ENCODE measurements around the gene CDC42.
A peak's percentile ranks its signal among the peaks of the same experiment; 100 is the strongest.

Gene CDC42

DNA sequence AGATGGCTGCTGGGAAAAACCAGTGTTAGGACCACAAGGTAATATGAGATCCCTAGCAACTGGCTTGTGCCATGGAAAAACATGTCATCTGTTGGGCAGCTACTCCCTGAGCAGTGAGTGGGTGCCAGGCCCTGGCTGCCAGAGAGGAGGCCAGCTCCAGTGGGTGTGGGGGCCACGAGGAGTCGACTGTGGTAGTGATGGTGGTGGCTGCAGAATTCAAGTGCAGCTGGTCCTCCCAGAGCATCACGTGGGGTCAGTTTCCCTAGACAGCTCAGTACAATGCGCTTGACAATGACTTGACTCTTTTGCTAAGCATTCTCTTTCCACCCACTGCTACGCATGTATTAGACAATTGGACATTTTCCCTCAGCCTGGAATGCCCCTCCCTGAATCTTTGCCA lies 14.5 kb upstream of the CDC42 start:
- DNase-seq: no peak

DNA sequence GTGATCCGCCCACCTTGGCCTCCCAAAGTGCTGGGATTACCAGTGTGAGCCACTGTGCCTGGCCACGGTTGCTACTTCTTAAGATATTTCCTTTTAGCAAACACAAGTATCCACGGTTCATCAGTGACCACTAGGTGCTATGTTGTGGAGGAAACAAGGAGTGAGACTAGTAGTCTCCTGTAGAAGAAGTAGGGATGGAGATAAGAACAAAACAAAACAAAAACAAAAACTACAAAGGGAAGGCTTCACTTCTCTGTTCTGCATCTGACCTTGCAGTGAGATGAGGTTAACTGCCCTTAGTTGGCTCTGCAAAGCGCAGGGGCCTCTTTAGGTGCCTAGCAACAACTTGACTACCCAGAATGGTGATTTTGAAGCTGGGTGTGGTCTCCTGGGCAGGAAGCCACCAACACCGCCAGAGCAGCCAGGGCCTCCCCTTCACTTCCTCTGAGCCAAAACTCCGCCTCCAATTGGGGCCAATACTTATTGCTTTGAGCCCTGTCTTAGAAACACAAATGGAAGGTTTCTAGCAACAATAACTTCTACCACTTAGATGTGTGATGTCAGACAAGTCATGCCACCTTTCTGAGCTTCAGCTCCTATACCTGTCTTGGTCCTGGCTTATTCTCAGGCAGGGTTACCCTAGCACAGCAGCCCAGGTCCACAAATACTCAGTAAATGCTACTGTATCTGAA lies 12.8 kb upstream of the CDC42 start:
- peak; percentile 79 to 82 for DNase-seq

- no peak for DNase-seq
Observed at GRCh38 chr1:22040286-22040623, 12.3 kb upstream of the CDC42 start.

DNA sequence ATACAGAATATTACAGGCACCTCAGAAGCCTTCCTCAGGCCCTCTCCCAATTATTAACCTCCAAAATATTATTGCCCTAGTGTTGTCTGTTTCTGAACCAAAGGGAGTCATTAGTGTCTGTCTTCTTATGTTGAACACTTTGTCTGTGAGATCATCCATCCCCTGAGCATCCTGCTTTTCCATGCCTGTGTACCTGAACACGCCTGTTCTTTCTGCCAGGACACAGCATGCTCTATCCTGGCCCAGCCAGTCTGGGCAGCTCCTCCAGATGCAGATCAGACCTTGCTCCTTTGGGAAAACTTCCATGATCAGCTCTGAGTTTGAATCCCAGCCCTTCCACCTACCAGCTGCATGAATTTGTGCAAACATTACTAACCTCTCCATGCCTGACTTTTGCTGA lies 11.0 kb upstream of the CDC42 start:
- DNase-seq: no peak

- no peak for DNase-seq
Observed at GRCh38 chr1:22043198-22043769, 9.2 kb upstream of the CDC42 start.

GRCh38 chr1:22044690-22045420 lies 7.7 kb upstream of the CDC42 start:
- no peak for DNase-seq

DNA sequence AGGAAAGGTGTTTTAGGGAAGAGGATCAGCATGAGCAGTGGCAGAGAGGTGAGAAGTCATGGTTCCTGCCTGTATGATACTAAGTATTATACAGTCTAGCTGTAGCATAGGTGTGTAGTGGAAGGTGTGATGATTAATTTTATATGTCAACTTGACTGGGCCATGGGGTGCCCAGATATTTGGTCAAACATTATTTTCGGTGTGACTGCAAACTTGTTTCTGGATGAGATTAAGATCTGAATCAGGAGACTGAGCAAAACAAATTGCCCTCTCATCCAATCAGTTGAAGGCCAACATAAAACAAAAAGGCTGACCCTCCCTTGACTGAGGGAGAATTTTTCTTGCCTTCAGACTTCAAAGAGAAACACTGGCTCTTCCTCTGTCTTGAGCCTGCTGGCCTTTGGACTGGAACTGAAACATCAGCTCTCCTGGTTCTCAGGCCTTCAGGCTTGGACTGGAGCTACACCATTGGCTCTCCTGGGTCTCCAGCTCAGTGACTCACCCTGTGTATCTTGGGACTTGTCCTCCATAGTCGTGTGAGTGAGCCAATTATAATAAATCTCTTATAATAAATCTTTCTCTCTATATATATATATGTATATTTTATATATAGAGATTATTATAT lies 6.8 kb upstream of the CDC42 start:
- DNase-seq: no peak

DNA sequence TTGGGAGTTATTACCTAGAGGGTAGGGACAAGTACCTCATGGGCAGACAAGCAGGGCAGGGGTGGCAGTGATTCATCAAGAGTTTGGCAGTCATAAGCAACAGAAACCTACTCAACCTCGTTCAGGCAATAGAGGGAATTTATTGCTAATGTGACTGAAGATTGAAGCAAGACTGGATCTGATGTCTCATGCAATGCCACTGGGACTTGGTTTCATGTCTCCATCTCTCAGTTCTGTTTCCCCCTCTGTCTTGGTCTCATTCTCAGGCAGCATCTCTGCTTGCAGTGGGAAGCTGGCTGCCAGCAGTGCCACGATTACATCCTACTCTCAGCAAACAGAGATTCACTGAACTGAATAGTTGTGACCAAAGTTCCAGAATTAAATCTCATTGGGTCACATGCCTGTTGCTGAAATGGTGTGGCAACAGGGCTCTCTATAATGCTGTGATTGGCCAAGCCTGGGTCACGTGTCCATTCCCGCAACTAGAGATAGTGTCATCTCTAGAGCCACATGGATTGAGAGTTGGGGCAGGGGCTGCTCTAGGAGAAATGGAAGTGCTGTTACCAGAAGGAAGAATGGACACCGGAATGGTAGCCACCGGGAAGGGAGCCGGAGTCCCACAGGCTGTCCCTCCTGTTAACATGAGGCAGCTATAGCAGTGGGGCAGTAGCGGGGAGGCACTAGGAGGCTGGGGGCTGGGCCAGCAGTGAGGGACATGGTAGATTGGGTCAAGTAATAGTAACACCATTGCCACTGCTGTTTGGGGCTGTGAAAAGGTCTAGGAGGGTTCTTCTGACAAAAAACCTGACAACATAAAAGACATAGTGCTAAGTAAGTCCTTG lies 3.9 kb upstream of the CDC42 start:
- peak; percentile 20 to 27 for DNase-seq

- DNase-seq: no peak
Observed at GRCh38 chr1:22050330-22050729, 2.2 kb upstream of the CDC42 start.

DNA sequence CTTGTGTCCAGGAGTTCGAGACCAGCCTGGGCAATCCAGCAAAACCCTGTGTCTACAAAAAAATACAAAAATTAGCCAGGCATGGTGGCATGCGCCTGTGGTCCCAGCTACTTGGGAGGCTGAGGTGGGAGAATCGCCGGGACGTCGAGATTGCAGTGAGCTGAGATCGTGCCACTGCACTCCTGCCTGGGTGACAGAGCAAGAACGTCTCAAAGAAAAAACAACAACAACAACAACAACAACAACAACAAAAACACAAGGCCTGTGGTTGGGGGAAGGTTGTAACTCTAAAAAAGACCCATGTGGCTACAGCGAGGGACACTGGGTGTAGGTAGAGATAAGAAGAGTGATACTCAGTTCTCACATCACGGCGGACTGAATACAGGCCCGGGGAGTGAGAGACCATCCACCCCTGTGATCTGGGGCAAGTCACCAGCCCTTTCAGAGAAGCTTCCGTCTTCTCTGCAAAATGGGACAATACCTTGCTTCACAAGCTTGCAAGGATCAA lies 848 bp upstream of the CDC42 start:
- DNase-seq: no peak

DNA sequence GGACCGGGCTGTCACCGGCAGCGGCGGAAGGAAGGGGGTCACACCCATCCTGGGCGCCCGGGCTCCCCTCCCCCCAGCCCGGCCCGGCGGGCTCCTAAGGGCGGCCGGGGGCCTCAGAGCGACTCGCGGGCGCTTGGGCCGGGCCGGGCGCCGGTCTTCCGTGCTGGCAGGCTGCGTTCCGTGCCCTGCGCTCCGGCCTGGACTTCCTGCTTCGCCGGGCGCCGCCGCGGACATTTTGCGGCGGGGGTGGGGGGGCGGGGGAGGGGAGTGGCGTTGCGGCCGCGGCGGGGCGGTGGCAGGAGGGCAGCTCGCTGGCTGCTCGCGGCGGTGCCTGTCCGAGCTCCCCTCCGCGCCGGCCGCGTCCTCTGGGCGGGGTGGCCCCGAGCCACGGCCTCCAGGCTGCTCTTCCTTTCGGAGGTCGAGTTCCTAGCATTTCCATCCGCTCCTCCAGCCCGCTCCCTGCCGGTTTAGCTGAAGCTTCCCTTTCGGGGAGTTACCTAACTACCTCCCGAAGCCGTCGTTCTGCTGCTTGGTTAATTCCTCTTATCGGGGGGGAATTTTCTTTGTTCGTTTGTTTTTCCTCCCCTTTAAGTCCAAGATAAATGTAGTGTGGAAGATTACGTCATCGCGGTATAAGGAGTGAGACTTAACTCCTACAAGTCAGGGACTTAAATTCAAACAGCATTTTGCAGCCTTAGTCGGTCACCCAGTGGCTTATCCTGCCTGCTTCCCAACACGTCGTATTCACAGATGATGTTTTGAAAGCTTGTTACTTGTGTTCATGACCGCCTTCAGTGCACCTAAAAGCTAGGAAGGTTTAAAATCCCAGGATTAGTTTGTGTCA lies 730 bp downstream of the CDC42 start:
- DNase-seq: peak; percentile 32 to 50

DNA sequence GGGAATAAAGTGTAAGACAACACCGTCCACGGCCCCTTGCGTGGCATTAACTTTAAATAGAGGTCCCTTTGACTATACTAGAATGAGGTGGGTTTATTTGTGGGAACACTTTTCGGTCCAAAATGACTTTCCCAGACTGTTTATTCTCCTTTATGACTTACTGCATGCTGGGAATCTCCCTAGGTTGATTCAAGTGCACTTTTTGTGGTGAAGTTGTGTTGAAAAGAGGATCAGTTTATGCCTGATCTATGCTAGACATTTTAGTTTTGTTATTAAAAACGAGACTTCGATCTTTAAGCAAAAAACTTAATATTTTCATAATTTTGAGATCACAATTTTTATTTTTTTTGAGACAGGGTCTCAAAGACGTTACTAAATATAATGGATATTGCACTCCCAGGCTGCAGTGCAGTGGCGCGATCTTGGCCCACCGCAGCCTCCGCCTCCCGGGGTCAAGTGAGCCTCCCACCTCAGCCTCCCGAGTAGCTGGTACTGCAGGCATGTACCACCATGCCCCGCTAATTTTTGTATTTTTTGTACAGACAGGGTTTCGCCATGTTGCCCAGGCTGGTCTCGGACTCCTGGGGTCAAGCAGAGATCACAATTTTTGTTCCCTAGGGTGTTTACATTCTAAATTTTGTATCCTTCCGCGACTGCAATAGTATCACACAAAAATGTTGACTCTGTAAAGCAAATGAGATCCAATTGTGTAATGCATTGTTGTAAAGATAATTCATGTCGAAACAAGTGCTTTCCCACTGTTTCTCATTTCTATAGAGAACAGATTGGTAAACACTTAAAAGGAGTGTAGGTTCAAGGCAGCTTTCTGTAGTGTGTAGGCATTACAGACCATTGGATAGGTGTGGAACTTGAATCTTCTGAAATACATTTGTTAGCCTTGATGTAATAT lies 1.6 kb downstream of the CDC42 start:
- no peak for DNase-seq

DNA sequence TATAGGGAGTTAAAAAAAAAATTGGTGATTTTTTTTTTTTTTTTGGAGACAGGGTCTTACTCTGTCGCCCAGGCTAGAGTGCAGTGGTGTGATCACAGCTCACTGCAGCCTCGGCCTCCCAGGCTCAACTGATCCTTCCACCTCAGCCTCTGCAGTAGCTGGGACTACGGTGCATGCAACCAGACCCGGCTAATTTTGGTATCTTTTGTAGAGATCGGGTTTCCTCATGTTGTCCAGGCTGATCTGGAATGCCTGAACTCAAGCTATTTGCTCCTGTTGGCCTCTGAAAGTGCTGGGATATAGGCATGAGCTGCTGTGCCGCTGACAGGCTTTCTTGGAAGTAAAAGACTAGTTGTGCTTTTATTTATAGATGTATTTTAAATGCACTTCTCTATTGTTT lies 3.0 kb downstream of the CDC42 start:
- no peak for DNase-seq

GRCh38 chr1:22056043-22056442 lies 3.5 kb downstream of the CDC42 start:
- no peak for DNase-seq

GRCh38 chr1:22056936-22057335 lies 4.4 kb downstream of the CDC42 start:
- no peak for DNase-seq

- DNase-seq: no peak
Observed at GRCh38 chr1:22057861-22058260, 5.4 kb downstream of the CDC42 start.

DNA sequence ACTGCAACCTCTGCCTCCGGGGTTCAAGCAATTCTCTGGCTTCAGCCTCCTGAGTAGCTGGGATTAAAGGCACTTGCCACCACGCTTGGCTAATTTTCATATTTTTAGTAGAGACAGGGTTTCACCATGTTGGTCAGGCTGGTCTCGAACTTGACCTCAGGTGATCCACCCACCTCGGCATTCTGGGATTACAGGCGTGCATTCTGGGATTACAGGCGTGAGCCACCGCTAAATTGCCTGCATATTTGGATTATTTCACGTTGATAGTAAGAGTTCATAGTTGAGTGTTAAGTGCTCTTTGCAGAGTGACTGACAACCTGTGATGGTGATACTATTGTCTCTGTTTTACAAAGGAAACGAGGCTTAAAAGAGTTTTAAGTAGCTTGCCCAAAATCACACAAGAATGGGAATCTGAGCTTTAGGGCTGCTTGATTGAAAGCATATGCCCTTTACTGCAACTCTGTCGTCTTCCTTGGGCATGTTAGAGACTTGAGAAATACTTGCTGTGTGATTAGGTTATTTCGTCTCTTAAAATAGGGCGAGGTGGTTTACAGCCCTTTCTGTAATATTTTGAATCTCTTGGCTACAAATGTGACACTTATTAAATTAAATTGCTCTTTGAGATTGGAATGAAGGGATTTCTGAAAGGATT lies 12.4 kb downstream of the CDC42 start:
- DNase-seq: no peak

GRCh38 chr1:22071511-22071910 lies 19.0 kb downstream of the CDC42 start:
- DNase-seq: no peak

DNA sequence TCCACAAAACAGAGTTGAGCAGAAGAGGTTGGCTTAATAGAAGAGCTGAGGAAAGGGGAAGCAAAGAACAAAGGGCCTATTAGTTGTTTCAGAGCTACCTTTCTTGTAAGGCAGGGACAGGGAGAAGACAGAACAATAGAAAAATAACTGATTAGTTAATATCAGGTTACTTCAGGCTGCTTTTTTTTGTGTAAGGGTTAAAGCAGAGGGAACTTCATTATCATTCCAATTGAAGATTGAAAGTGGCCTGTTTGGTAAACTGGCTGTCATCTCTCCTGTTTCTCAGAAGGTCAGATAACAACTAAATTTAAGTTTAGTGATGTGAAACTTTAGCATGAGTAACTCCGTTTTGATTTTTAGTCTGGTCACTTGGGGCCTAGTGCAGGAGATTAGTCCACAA lies 22.3 kb downstream of the CDC42 start:
- DNase-seq: no peak

DNA sequence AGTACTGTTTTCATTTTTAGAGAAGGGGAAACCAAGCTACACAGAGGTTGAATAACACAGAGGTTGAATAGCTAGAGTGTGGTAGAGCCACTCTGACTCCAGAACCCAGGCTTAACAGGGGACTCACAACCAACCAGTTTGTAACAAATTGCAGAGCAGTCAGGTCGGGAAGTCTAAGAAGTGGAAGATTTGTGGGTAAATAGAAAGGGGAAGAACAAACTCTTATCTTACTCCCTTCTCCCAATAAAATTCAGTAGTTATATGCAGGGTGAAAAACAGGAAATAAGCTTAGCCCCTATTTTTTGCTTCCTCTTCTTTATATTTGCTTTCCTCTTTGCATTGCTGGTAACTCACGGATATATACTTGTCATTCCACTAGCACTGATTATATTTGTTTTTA lies 23.2 kb downstream of the CDC42 start:
- DNase-seq: no peak
